RWPE1 (cell line): Measurements from ENCODE around the gene CBR3.

Experiments used
- CTCF ChIA-PET: fragments of 350-600 bp; sonication (Branson Sonifier 250); formaldehyde crosslinking; extraction: SDS; loops from one replicate; lab custom pipeline; 2021; lab: Yijun Ruan, JAX
- POLR2A ChIA-PET: fragments of 400-600 bp; formaldehyde crosslinking; extraction: SDS; loops from one replicate; lab custom pipeline; 2020; ENCODE audit warnings: antibody characterized with exemption; ENCODE audit not compliant: low non-redundant PET; lab: Yijun Ruan, JAX
- DNase-seq: peaks from one replicate; pipeline ENCODE4 v3.0.0; 2012; ENCODE audit warnings: low spot score
- H3K27ac ChIP-seq: fragments of 450-650 bp; 2 replicates; pipeline ENCODE4 v1.5.1; 2017
- TF ChIP-seq, protein P1 (sequence below): fragments of 450-650 bp; conservative IDR thresholded peaks from 2 replicates; pipeline ENCODE4 v1.5.1; 2017; ENCODE audit warnings: low read depth, mild to moderate bottlenecking

The CBR3 gene

DNA sequence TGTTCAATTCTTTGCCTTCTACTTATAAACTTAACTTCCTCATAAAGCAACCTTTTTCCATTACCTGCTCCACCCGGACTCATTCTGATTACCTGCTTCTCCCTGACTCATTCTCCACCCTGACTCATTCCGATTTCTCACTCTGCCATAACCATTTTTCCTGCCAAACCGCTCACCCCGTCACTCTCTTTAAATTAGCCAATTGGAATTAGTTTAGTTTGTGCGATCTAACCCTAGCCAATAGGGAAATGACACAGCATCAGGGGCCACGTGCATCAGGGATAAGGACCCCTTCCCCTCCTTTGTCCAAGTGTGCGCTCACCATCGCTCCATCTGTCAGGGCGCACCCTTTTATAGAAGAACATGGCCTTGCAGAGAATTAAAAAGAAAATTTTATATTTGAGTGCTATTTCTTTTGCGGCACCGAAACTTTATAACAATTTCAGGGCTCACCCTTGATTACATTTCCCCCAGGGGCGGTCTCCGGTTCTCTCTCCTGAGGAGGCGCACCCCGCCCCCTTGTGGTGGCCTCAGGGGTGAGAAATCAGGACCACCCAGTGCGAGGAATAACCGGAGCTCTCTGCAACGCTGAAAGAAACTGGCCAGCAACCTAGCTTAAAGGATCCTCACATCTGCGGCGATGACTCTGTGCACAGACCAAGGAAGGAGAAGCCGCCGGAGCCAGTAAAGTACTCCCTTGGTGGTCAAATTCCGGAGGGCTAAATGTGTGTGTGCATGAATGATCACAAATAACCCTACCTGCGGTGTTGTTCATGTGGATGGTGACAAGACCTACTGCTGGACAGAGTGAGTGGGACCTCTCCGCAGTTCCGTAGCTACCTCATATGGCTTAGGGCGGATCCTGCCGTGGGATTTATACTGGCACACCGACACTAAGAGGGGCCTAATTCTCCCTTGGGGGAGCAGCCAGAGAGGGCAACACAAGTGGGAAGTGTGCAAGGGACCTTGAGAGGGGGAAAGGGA is 30.3 kb upstream of the CBR3 start:
- TF ChIP-seq, protein P1, sequence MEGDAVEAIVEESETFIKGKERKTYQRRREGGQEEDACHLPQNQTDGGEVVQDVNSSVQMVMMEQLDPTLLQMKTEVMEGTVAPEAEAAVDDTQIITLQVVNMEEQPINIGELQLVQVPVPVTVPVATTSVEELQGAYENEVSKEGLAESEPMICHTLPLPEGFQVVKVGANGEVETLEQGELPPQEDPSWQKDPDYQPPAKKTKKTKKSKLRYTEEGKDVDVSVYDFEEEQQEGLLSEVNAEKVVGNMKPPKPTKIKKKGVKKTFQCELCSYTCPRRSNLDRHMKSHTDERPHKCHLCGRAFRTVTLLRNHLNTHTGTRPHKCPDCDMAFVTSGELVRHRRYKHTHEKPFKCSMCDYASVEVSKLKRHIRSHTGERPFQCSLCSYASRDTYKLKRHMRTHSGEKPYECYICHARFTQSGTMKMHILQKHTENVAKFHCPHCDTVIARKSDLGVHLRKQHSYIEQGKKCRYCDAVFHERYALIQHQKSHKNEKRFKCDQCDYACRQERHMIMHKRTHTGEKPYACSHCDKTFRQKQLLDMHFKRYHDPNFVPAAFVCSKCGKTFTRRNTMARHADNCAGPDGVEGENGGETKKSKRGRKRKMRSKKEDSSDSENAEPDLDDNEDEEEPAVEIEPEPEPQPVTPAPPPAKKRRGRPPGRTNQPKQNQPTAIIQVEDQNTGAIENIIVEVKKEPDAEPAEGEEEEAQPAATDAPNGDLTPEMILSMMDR, result no peak
- ChIA-PET POLR2A (no interaction called here), CTCF (interaction anchor here (0.5 kb wide), 1 partner anchor 318 kb away, joined by 3 read pairs; no protein-coding TSS in a partner anchor)
- H3K27ac ChIP-seq, result no peak overlapping the region
- DNase-seq, result no peak

DNA sequence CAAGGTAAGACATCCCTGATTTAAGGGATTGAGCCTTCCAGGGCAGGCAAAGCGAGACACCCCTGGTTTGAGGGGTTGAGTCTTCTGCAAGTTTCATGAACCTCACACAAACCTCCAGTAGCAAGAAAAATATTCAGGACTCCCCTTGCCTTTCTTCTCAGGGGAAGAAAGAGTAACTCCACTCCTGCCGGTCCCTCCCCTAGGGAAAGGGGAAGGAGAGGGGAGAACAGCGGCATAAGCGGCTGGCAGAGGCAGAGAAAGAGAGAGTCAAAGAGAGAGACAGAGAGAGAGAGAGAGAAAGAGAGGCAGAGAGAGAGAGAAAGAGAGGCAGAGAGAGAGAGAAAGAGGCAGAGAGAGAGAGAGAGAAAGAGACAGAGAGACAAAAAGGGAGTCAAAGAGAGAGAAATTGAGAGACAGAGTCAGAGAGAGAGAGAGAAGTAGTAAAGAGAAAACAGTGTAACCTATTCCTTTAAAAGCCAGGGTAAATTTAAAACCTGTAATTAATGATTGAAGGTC is 29.5 kb upstream of the CBR3 start:
- CTCF ChIA-PET, result no interaction called here
- POLR2A ChIA-PET, result no interaction called here
- no peak for DNase-seq
- TF ChIP-seq, protein P1, result no peak
- H3K27ac ChIP-seq, result no peak overlapping the region

DNA sequence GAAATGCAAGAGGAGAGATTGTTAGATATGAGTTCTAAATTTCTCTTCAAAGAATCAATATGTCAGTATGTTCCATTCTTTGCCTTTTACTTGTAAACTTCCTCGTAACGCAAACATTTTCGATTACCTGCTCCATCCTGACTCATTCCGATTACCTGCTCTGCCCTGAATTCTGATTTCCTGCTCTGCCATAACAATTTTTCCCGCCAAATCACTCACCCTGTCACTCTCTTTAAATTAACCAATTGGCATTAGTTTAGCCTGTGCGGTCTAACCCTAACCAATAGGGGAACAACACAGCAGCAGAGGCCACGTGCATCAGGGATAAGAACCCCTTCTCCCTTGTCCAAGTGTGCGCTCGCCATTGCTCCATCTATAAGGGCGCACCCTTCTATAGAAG is 25.0 kb upstream of the CBR3 start:
- TF ChIP-seq, protein P1, result no peak
- no peak for DNase-seq
- H3K27ac ChIP-seq, result no peak overlapping the region
- ChIA-PET CTCF (no interaction called here), POLR2A (no interaction called here)

DNA sequence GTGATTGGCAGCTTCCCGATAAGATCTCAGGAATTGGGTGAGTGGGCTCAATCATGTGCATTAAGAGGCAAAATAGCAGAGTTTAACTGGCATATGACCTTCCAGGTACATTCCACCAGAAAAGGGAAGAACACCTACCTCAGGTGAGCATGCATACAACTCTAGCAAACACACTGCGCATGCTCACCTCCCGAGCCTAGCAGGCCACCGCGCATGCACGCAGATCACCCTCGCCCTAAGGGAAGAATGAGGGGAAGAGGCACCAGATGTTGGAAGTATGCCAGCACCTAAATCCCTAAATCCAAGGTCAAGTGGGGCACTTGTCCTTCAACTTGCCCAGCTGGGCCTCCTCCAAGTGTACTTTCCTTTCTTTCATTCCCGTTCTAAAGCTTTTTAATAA is 23.6 kb upstream of the CBR3 start:
- ChIA-PET CTCF (interaction anchor here (0.6 kb wide), 1 partner anchor 14 kb away, joined by 3 read pairs; no protein-coding TSS in a partner anchor), POLR2A (no interaction called here)
- no peak overlapping the region for H3K27ac ChIP-seq
- TF ChIP-seq, protein P1, result no peak
- DNase-seq, result no peak

DNA sequence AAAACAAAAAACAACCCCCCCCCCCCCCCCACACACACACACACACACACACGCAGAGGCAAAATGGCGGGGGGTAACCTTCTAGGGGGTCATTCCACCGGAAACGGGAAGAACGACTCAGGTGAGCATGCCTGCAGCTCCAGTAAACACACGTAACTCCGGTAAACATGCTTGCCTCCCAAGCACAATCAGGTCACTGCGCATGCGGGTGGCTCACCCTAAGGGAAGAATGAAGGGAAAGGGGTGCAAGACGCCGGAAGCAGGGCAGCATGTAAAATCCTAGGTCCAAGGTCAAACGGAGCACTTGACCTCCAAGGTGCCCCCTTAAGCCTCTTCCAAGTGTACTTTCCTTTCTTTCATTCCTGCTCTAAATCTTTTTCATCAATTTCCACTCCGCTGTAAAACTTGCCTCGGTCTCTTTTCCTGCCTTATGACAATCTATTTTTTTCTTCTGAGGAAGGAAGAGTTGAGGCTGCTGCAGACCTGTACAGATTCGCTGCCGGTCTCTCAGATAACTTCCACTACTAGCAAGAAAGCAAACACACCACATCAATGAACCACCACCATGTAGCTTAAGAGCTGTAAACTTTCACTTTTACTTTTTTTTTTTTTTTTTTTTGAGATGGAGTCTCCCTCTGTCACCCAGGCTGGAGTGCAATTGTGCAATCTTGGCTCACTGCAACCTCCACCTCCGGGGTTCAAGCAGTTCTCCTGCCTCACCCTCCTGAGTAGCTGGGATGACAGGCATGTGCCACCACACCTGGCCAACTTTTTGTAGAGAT is 21.0 kb upstream of the CBR3 start:
- no peak for DNase-seq
- ChIA-PET POLR2A (interaction anchor here (0.6 kb wide), 1 partner anchor 62 kb away, joined by 8 read pairs; no protein-coding TSS in a partner anchor), CTCF (interaction anchor here (0.5 to 1.7 kb wide), 9 partner anchors 9 to 779 kb away, joined by 3 to 17 read pairs (median 4); partner anchors contain the start of genes CBR1 and SETD4)
- TF ChIP-seq, protein P1, result no peak
- no peak overlapping the region; the same call in 1 of the 2 replicates for H3K27ac ChIP-seq
